DOHH2 (cell line): ENCODE results near the gene ADCY3.

ENCODE experiments used
- CTCF ChIP-seq: fragments of 200-600 bp; sonication (generic); IDR thresholded peaks from one replicate; pipeline ENCODE4 v1.5.1; 2014; ENCODE audit warnings: antibody characterized with exemption, mild to moderate bottlenecking, low read depth, low read length; ENCODE audit not compliant: poor library complexity, severe bottlenecking
- EZH2phosphoT487 ChIP-seq: fragments of 200-600 bp; sonication (generic); IDR thresholded peaks from 2 replicates; pipeline ENCODE4 v1.6.1; 2017; ENCODE audit warnings: borderline replicate concordance, mild to moderate bottlenecking, antibody characterized with exemption, low read length, moderate library complexity, mixed read lengths

GRCh38 chr2:24833821-24834732 is 86.0 kb downstream of the ADCY3 start:
- no peak for TF ChIP-seq EZH2phosphoT487
- TF ChIP-seq CTCF: no peak
